GM12872 (cell line): ENCODE measurements around the gene ZNF70.

Experiments
- TF ChIP-seq, protein P1 (sequence below): IDR thresholded peaks from 3 replicates; pipeline ENCODE4 v1.5.1; 2011; ENCODE audit warnings: low read depth, mild to moderate bottlenecking, low read length, moderate library complexity; ENCODE audit not compliant: insufficient read depth

Gene ZNF70

DNA sequence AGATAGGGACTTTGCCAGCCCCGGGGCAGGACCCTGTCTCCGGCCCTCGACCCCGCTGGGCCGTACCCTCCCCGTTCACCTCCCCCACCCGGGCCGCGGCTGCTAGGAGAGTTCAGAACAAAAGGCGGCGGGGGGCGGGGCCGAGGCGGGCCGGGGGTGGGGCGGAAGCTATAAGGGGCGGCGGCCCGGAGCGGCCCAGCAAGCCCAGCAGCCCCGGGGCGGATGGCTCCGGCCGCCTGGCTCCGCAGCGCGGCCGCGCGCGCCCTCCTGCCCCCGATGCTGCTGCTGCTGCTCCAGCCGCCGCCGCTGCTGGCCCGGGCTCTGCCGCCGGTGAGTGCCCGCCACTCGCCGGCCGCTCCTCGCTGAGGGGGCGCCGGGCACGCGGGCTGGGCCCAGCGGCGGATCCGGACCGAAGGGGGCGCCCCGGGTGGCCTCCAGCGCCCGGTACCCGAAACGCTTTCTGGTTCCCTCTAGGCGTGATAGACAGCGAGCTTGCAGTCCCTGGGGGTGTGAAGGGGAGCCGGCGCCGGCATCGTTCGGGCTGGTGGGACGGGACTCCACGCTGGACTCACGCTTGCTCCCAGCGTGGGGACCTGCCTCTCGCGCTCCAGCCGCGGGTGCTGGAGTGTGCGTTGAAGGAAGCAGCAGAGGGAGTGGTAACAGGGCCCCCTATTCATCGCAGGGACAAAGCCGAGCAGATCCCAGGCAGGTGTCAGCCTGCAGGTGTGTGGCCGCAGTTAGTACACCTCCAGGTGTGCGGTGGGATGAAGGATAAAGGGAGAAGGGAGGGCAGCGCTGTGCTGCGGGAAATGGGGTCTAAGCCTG lies 21.9 kb upstream of the ZNF70 start, which contains the start of gene MMP11:
Gene MMP11, plus strand, starts transcription at position 201 of the 825 bp plus-strand sequence. Its CDS starts 22 bp downstream, at position 223.
- TF ChIP-seq, protein P1, sequence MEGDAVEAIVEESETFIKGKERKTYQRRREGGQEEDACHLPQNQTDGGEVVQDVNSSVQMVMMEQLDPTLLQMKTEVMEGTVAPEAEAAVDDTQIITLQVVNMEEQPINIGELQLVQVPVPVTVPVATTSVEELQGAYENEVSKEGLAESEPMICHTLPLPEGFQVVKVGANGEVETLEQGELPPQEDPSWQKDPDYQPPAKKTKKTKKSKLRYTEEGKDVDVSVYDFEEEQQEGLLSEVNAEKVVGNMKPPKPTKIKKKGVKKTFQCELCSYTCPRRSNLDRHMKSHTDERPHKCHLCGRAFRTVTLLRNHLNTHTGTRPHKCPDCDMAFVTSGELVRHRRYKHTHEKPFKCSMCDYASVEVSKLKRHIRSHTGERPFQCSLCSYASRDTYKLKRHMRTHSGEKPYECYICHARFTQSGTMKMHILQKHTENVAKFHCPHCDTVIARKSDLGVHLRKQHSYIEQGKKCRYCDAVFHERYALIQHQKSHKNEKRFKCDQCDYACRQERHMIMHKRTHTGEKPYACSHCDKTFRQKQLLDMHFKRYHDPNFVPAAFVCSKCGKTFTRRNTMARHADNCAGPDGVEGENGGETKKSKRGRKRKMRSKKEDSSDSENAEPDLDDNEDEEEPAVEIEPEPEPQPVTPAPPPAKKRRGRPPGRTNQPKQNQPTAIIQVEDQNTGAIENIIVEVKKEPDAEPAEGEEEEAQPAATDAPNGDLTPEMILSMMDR = no peak

GRCh38 chr22:23772315-23772648 lies 21.4 kb upstream of the ZNF70 start:
- TF ChIP-seq, protein P1 = no peak

GRCh38 chr22:23769321-23769965 lies 18.5 kb upstream of the ZNF70 start:
- TF ChIP-seq, protein P1 = no peak

DNA sequence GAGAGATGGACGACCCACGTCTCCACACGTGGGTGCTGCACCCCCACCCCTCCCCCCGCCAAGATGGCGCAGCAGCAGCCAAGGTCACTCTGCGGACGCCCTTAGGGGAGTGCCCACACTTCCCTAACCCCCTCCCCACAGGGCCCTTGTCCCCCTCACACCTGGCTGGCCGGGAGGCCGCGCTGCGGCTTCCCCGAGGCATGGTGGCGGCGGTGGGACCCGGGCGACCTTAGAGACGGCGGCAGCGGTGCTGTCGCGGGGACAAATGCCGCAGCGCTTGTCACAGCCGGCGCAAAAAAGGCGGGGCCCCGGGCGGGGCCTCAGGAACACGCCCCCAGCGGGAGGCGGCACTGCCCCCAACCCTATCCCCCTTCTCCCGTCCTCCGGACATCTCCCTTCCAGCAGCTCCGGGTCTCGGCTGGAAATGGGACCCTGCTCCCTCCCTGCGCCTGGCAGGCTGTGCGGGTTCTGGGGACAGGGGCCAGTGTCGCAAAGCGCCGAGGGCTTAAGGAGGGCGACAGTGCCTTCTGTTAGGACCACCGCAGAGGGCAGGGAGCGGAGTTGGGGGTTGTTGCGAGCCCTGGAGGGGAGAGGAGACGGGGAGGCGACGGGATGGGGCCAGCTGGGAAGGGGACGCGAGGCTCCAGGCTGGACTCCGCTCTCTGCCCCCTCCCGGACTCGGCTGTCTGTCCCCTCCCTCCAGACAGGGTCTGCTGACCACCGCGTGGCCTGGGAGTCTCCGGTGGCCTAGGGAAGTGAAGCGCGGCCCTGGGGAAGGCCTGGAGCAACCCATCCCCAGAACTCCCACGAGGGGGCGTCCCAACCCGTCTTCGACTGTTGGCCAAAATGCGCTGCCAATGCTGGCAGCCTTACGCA lies 17.0 kb upstream of the ZNF70 start, which contains the start of gene CHCHD10:
Gene CHCHD10, minus strand, starts transcription at position 300 of the 876 bp plus-strand sequence. Its CDS starts 98 bp downstream, at position 202.
- TF ChIP-seq, protein P1 = peak; percentile 80

- TF ChIP-seq, protein P1 = no peak
Observed at GRCh38 chr22:23767303-23767672, 16.4 kb upstream of the ZNF70 start.

DNA sequence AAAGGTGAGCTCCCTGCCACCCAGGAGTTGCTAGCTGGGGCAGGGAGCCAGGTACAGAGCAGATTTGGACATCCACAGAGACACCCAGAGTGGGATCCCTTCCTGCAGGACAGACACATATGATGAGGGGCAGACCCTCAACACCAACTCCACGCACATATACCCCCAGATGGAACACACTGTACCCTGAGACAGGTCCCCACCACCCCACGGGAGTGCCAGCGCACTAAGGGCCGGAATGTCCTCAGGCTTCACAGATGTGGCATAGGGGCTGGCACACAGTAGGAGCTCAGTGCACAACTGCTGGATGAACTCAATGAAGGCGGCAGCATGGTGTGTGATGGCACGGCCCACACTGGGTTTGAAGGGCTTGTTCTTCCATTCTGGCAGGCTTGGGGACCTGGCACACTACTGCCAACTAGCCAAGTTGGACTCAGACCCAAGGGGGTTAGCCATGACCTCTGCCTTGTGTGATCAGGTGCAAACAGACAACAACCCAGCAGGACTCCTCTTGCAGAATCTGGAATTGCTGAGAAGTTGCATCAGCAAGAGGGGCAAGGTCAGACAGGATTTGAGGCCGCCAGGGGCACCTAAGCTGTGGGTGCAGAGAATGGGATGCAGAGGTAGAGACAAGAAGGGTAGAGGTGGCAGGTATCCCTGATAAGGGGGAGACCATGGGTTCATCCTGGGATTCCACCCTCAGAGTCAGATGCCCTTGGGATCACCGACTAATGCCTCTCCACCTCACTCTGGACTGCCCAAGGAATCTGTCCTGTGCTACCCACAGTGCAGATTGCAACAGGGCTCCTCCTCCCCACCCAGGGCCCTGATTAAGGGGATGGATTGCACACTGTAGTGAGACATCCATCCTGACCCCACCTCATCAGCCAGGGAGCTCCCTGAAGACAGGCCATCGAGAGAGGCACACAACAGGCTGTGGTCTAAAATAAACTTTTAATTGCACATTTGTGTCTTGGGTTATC lies 14.3 kb upstream of the ZNF70 start:
- TF ChIP-seq, protein P1 = no peak
